ENCODE measurements around the gene TRAPPC11.

- no peak for TF ChIP-seq CTCF (conservative IDR thresholded peaks at IDR 0.05 in 1 of 2, IDR thresholded peaks at IDR 0.05 in 1 of 2; ENCODE audit: low read depth in 1 of 2, low read length in 2 of 2)
- no peak for TF ChIP-seq EZH2 (IDR thresholded peaks at IDR 0.05; ENCODE audit: low read length, missing control alignments)
These were observed 64.6 kb downstream of the TRAPPC11 start for GRCh38 chr4:183723561-183724228.

All from fibroblast of lung (primary cell).